Subcutaneous abdominal adipose tissue (tissue), 5 donors: Measurements from ENCODE around the gene DISP3.

ENCODE experiments used
- H3K27ac ChIP-seq: one replicate; pipeline ENCODE4 v1.7.0; 2013; ENCODE audit warnings: low read depth, mild to moderate bottlenecking, inconsistent platforms, low read length, moderate library complexity
- H3K27me3 ChIP-seq, 5 donors: one replicate each; pipeline ENCODE4 v1.7.0; 2013; ENCODE audit warnings: low read length in 5 of 5, inconsistent platforms in 1 of 5; ENCODE audit not compliant: control insufficient read depth in 5 of 5, insufficient read depth in 4 of 5
- H3K36me3 ChIP-seq, 5 donors: one replicate each; pipeline ENCODE4 v1.7.0; 2013; ENCODE audit warnings: low read length in 5 of 5; ENCODE audit not compliant: control insufficient read depth in 5 of 5, insufficient read depth in 5 of 5
- H3K4me1 ChIP-seq, 5 donors: one replicate each; pipeline ENCODE4 v1.7.0; 2013; ENCODE audit warnings: low read length in 5 of 5, mild to moderate bottlenecking in 3 of 5, moderate library complexity in 1 of 5; ENCODE audit not compliant: control insufficient read depth in 5 of 5, insufficient read depth in 5 of 5
- H3K4me3 ChIP-seq, 5 donors: one replicate each; pipeline ENCODE4 v1.7.0; 2013; ENCODE audit warnings: low read length in 5 of 5, low read depth in 1 of 5
- H3K9ac ChIP-seq, 5 donors: one replicate each; pipeline ENCODE4 v1.7.0; 2013; ENCODE audit warnings: low read length in 5 of 5, mild to moderate bottlenecking in 4 of 5, moderate library complexity in 3 of 5
- H3K9me3 ChIP-seq, 5 donors: one replicate each; pipeline ENCODE4 v1.7.0; 2013; ENCODE audit warnings: low read length in 5 of 5; ENCODE audit not compliant: control insufficient read depth in 5 of 5
- donor health status: healthy.
- donor health status: healthy.
- donor health status: healthy.
- donor health status: healthy.
- donor health status: healthy.

The DISP3 gene

DNA sequence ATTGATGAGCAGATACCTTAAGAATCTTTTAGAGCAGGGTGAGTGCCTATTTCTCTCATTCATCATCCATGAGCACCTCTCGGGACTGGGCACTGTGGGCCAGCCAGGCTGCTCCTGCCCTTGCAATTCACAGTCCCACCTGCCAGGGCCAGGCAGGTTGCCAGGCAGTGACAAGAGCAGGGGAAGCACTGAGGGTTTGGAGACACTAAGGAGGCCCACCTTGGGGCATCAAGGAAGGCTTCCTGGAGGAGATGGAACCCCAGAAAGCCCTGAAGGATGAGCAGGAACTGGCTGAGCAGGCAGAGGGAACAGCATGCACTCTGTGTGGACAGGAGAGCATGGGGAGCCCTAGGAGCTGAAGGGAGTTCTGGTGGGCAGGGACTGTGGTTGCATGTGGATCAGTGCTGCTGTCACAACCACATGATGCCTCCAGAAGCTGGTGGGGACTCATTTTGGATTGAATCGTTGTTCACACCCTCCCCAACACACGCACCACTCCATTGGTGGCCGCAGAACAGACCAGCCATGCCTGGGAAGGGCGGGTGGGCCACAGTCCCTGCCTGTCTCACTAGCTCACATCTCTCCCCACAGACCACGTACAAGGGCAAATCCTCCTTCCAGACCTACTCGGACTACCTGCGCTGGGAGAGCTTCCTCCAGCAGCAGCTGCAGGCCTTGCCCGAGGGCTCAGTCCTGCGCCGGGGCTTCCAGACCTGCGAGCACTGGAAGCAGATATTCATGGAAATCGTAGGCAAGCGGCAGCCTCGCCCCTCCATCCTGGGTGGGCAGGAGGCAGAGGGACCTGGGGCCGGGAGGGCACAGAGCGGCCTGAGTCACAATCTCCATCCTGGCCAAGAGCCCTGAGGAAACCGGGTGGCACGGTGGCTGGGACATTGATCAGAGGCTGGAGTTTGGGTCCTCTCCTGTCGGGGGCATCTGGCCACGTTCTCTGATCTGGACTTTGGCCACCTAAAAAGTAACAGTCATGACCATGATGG, 55.1 kb downstream of the DISP3 start:
- Histone ChIP-seq H3K27ac (no peak overlapping the region), H3K4me3 (no peak overlapping the region), H3K36me3 (no peaks in the 10 kb centered on the region), H3K27me3 (peaks cover 3 to 25% (median 12%) of the 10 kb centered on the region in 5 donors), H3K9ac (no peak overlapping the region), H3K4me1 (no peaks in the 10 kb centered on the region), H3K9me3 (no peaks in the 10 kb centered on the region)

DNA sequence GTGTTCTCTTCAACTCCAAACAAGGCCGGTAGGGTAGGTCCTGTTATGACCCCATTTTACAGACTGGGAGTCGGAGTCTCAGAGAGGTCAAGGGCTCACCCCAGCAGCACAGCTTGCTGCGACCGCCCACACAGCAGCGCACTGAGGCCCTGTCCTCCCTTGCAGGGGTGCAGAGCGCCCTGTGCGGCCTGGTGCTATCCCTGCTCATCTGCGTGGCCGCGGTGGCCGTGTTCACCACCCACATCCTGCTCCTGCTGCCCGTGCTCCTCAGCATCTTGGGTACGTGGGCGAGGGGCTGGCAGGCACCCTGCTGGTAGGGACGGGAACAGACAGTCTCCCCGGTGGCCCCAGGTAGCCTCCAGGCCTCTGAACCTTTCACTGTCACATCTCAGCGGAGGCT, 55.9 kb downstream of the DISP3 start:
- Histone ChIP-seq H3K9me3 (no peaks in the 10 kb centered on the region), H3K36me3 (no peaks in the 10 kb centered on the region), H3K4me1 (no peaks in the 10 kb centered on the region), H3K4me3 (no peak overlapping the region), H3K27me3 (peaks cover 3 to 25% (median 16%) of the 10 kb centered on the region in 5 donors), H3K27ac (no peak overlapping the region), H3K9ac (no peak overlapping the region)

- Histone ChIP-seq H3K9ac (no peak overlapping the region), H3K9me3 (no peaks in the 10 kb centered on the region), H3K27ac (no peak overlapping the region), H3K36me3 (no peaks in the 10 kb centered on the region), H3K4me3 (no peak overlapping the region), H3K4me1 (no peaks in the 10 kb centered on the region), H3K27me3 (peaks cover 6 to 28% (median 20%) of the 10 kb centered on the region in 5 donors)
Measured at GRCh38 chr1:11535316-11535715, 56.4 kb downstream of the DISP3 start.

DNA sequence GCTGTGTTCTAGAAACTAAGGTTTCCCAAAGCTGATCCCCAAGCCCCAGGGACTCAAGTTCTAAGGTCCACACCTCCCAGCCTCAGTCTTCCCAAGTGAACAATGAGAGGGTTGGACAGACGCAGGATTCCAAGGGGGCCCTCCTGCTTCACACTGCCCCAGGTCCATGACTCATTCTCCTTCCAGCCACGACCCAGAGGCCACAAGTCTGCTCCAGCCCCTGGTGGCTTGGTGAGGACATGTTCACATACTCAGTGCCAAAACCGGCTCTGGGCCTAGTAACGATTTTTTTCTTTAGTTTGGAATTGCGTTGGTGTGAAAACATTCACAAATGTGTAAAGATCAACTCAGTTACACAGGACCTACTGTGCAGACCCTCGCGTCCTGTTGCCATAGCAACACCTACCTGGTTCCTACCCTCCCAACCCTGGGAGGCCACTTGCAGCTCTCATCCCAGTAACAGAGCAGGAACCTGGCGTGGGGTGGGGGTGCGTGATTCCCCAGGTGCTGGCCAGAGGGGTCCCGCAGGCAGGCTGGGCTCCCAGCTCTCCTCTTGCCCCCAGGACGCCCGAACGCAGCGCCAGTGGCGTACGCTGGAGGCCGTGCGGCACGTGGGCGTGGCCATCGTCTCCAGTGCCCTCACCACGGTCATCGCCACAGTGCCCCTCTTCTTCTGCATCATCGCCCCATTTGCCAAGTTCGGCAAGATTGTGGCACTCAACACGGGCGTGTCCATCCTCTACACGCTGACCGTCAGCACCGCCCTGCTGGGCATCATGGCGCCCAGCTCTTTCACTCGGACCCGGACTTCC, 57.0 kb downstream of the DISP3 start:
- H3K27me3 ChIP-seq, result peaks cover 7 to 28% (median 24%) of the 10 kb centered on the region in 5 donors
- H3K9ac ChIP-seq, result no peak overlapping the region
- H3K4me1 ChIP-seq, result no peaks in the 10 kb centered on the region
- no peaks in the 10 kb centered on the region for H3K36me3 ChIP-seq
- H3K4me3 ChIP-seq, result no peak overlapping the region
- no peak overlapping the region for H3K27ac ChIP-seq
- no peaks in the 10 kb centered on the region for H3K9me3 ChIP-seq

- no peak overlapping the region for H3K4me3 ChIP-seq
- H3K9me3 ChIP-seq, result no peaks in the 10 kb centered on the region
- peaks cover 4 to 30% (median 23%) of the 10 kb centered on the region in 5 donors for H3K27me3 ChIP-seq
- H3K36me3 ChIP-seq, result no peaks in the 10 kb centered on the region
- H3K4me1 ChIP-seq, result no peaks in the 10 kb centered on the region
- H3K27ac ChIP-seq, result no peak overlapping the region
- no peak overlapping the region for H3K9ac ChIP-seq
Measured at GRCh38 chr1:11536573-11537379, 57.8 kb downstream of the DISP3 start.

DNA sequence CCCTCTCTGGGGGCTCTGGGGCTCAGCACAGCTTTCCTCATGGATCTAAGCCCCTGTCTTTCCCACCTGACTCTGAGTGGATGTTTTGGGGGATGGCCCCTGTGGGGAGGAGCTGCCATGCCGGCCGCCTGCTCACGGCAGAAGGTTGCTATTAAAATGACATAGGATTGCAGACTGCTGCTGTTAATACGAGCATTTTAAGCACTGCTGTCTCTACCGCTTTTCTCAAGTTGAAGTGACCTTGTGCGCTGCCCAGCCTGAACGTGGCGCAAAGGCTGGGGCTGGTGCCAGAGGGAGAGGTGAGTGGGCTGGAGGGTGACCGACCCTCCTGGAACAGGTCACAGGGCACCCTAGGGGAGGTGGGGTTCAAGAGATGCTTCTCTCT, 58.4 kb downstream of the DISP3 start:
- H3K4me3 ChIP-seq, result no peak overlapping the region
- peaks cover 8 to 36% (median 28%) of the 10 kb centered on the region in 5 donors for H3K27me3 ChIP-seq
- H3K4me1 ChIP-seq, result no peaks in the 10 kb centered on the region
- no peak overlapping the region for H3K9ac ChIP-seq
- H3K36me3 ChIP-seq, result no peaks in the 10 kb centered on the region
- no peak overlapping the region for H3K27ac ChIP-seq
- no peaks in the 10 kb centered on the region for H3K9me3 ChIP-seq

- Histone ChIP-seq H3K27me3 (peaks cover 11 to 39% (median 34%) of the 10 kb centered on the region in 5 donors), H3K9ac (no peak overlapping the region), H3K27ac (no peak overlapping the region), H3K36me3 (no peaks in the 10 kb centered on the region), H3K4me1 (no peaks in the 10 kb centered on the region), H3K9me3 (no peaks in the 10 kb centered on the region), H3K4me3 (no peak overlapping the region)
Measured at GRCh38 chr1:11537854-11538591, 59.1 kb downstream of the DISP3 start.

DNA sequence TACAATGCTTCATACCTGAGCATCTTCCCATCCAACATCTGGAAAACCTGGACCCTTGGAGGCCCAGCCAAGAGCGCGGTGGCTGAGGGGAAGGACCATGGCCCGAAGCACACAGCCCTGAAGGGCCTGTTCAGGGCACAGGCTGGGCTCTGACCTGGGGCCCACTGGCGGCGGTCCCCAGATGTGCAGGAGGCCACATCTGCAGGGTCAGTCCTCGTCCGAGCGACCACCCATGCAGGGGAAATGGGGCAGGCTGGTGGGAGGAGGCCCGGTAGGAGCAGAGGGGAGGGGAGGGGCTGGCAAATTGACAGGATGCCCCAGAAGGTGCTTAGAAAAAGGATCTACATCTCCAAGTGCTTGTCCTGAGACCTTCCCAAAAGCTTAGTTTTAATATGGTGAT, 59.9 kb downstream of the DISP3 start:
- Histone ChIP-seq H3K9ac (no peak overlapping the region), H3K4me3 (no peak overlapping the region), H3K4me1 (no peaks in the 10 kb centered on the region), H3K27me3 (peaks cover 11 to 39% (median 35%) of the 10 kb centered on the region in 5 donors), H3K9me3 (no peaks in the 10 kb centered on the region), H3K27ac (no peak overlapping the region), H3K36me3 (no peaks in the 10 kb centered on the region)
